Hepatocyte (in vitro differentiated cells): ENCODE measurements around the gene SLAMF9. TPM values are rescaled to one million over a fixed set of nuclear protein-coding genes. Genes with fewer than 3 reads are reported as not detected.

ENCODE experiments used
- DNase-seq: peaks from one replicate; pipeline ENCODE4 v3.0.0-alpha.2; 2016; ENCODE audit warnings: low spot score
- H2AFZ ChIP-seq: fragments of 200-600 bp; sonication (generic); 2 replicates; pipeline ENCODE4 v1.6.0; 2016; ENCODE audit warnings: antibody characterized with exemption, mild to moderate bottlenecking
- H3K27ac ChIP-seq: fragments of 200-600 bp; sonication (generic); 2 replicates; pipeline ENCODE4 v1.5.1; 2016; ENCODE audit warnings: mild to moderate bottlenecking
- H3K27me3 ChIP-seq: fragments of 200-600 bp; sonication (generic); 2 replicates; pipeline ENCODE4 v1.6.1; 2016
- H3K36me3 ChIP-seq: fragments of 200-600 bp; sonication (generic); replicated peaks from 2 replicates; pipeline ENCODE4 v1.5.1; 2016; ENCODE audit warnings: low read depth; ENCODE audit not compliant: insufficient read depth
- H3K4me1 ChIP-seq: fragments of 200-600 bp; sonication (generic); 2 replicates; pipeline ENCODE4 v1.5.1; 2016; ENCODE audit warnings: mild to moderate bottlenecking, moderate library complexity; ENCODE audit not compliant: insufficient read depth
- H3K4me2 ChIP-seq: fragments of 200-600 bp; sonication (generic); 2 replicates; pipeline ENCODE4 v1.6.0; 2016
- H3K4me3 ChIP-seq: fragments of 200-600 bp; sonication (generic); 2 replicates; pipeline ENCODE4 v1.5.1; 2016; ENCODE audit warnings: mild to moderate bottlenecking
- H3K79me2 ChIP-seq: fragments of 200-600 bp; sonication (generic); 2 replicates; pipeline ENCODE4 v1.6.0; 2017; ENCODE audit warnings: mild to moderate bottlenecking
- H3K9me2 ChIP-seq: fragments of 200-600 bp; sonication (generic); replicated peaks from 2 replicates; pipeline ENCODE4 v1.6.0; 2017; ENCODE audit warnings: mild to moderate bottlenecking; ENCODE audit not compliant: insufficient read depth
- H3K9me3 ChIP-seq: fragments of 200-600 bp; sonication (generic); 2 replicates; pipeline ENCODE4 v1.5.1; 2016; ENCODE audit warnings: low read depth, mild to moderate bottlenecking
- H4K20me1 ChIP-seq: fragments of 200-600 bp; sonication (generic); 2 replicates; pipeline ENCODE4 v1.6.0; 2016; ENCODE audit warnings: mild to moderate bottlenecking; ENCODE audit not compliant: insufficient read depth, poor library complexity, severe bottlenecking
- EZH2 ChIP-seq: fragments of 200-600 bp; sonication (generic); IDR thresholded peaks from 2 replicates; pipeline ENCODE4 v1.6.1; 2016; ENCODE audit warnings: antibody characterized with exemption, mild to moderate bottlenecking, borderline replicate concordance
- EZH2phosphoT487 ChIP-seq: fragments of 200-600 bp; sonication (generic); IDR thresholded peaks from one replicate; pipeline ENCODE4 v1.6.1; 2018; ENCODE audit warnings: antibody characterized with exemption, mild to moderate bottlenecking, low read depth, moderate library complexity; ENCODE audit not compliant: unreplicated experiment, severe bottlenecking
- WGBS: methylation state at CpG from one replicate; pipeline ENCODE4 v1.1.6; 2016; ENCODE audit warnings: low lambda C conversion rate; ENCODE audit errors: missing lambda C conversion rate; 5-methylcytosine and 5-hydroxymethylcytosine counted together
- polyA plus RNA-seq: library from polyadenylated mRNA; unstranded; fragments of >200 nt; fragmentation: Nextera tagmentation; extraction: Ambion mirVana; gene quantifications from 2 replicates; pipeline ENCODE4 v1.2.1, GENCODE V29; 2016
- total RNA-seq: library from RNA; depleted of rRNA; stranded (reverse); fragments of >200 nt; gene quantifications from 2 replicates; pipeline ENCODE4 v1.2.3, GENCODE V29; 2014
- TF ChIP-seq, protein P1 (sequence below): fragments of 200-600 bp; sonication (generic); IDR thresholded peaks from 2 replicates; pipeline ENCODE4 v1.5.1; 2016; ENCODE audit warnings: antibody characterized with exemption, mild to moderate bottlenecking; ENCODE audit not compliant: poor library complexity

Gene SLAMF9
- total and polyA plus RNA-seq, 2 experiments from 2014 or later: not detected

GRCh38 chr1:159943908-159944622, 10.0 kb downstream of the SLAMF9 start:
- Histone ChIP-seq H3K36me3 (no peaks in the 10 kb centered on the region), H3K4me2 (peak overlapping the region; percentile 90), H3K79me2 (peaks cover 26% of the 10 kb centered on the region), H3K4me1 (peaks cover 42% of the 10 kb centered on the region), H3K4me3 (no peak overlapping the region), H3K9me2 (no peaks in the 10 kb centered on the region), H3K9me3 (no peaks in the 10 kb centered on the region), H3K27me3 (no peaks in the 10 kb centered on the region), H3K27ac (no peak overlapping the region), H2AFZ (no peak overlapping the region), H4K20me1 (no peaks in the 10 kb centered on the region)
- no peak for DNase-seq
- WGBS: 83% methylated on average over 9 of the region's 9 CpGs
- TF ChIP-seq EZH2phosphoT487 (no peak), EZH2 (no peak)
- TF ChIP-seq, protein P1, sequence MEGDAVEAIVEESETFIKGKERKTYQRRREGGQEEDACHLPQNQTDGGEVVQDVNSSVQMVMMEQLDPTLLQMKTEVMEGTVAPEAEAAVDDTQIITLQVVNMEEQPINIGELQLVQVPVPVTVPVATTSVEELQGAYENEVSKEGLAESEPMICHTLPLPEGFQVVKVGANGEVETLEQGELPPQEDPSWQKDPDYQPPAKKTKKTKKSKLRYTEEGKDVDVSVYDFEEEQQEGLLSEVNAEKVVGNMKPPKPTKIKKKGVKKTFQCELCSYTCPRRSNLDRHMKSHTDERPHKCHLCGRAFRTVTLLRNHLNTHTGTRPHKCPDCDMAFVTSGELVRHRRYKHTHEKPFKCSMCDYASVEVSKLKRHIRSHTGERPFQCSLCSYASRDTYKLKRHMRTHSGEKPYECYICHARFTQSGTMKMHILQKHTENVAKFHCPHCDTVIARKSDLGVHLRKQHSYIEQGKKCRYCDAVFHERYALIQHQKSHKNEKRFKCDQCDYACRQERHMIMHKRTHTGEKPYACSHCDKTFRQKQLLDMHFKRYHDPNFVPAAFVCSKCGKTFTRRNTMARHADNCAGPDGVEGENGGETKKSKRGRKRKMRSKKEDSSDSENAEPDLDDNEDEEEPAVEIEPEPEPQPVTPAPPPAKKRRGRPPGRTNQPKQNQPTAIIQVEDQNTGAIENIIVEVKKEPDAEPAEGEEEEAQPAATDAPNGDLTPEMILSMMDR: no peak

GRCh38 chr1:159943278-159943640, 10.8 kb downstream of the SLAMF9 start:
- H3K79me2 ChIP-seq: peaks cover 26% of the 10 kb centered on the region
- H3K4me3 ChIP-seq: no peak overlapping the region
- TF ChIP-seq, protein P1: no peak
- TF ChIP-seq EZH2: no peak
- no peak for TF ChIP-seq EZH2phosphoT487
- peak overlapping the region; percentile 90 for H3K4me2 ChIP-seq
- no peaks in the 10 kb centered on the region for H3K9me3 ChIP-seq
- no peaks in the 10 kb centered on the region for H3K9me2 ChIP-seq
- H4K20me1 ChIP-seq: no peaks in the 10 kb centered on the region
- H3K36me3 ChIP-seq: no peaks in the 10 kb centered on the region
- no peaks in the 10 kb centered on the region for H3K27me3 ChIP-seq
- no peak for DNase-seq
- H3K27ac ChIP-seq: no peak overlapping the region
- 82% methylated on average over 5 of the region's 5 CpGs for WGBS
- H2AFZ ChIP-seq: no peak overlapping the region
- peaks cover 46% of the 10 kb centered on the region for H3K4me1 ChIP-seq

GRCh38 chr1:159942632-159943277, 11.3 kb downstream of the SLAMF9 start:
- H3K36me3 ChIP-seq: no peaks in the 10 kb centered on the region
- peaks cover 51% of the 10 kb centered on the region for H3K4me1 ChIP-seq
- H3K79me2 ChIP-seq: peaks cover 26% of the 10 kb centered on the region
- peak overlapping the region; percentile 90 for H3K4me2 ChIP-seq
- H4K20me1 ChIP-seq: no peaks in the 10 kb centered on the region
- no peaks in the 10 kb centered on the region for H3K9me2 ChIP-seq
- H3K9me3 ChIP-seq: no peaks in the 10 kb centered on the region
- no peak overlapping the region for H3K4me3 ChIP-seq
- no peaks in the 10 kb centered on the region for H3K27me3 ChIP-seq
- TF ChIP-seq EZH2phosphoT487 (no peak), EZH2 (no peak)
- TF ChIP-seq, protein P1: no peak
- no peak overlapping the region for H3K27ac ChIP-seq
- 94% methylated on average over 15 of the region's 15 CpGs for WGBS
- DNase-seq: no peak
- H2AFZ ChIP-seq: no peak overlapping the region
